ENCODE results near the gene SYTL5.

The SYTL5 gene

DNA sequence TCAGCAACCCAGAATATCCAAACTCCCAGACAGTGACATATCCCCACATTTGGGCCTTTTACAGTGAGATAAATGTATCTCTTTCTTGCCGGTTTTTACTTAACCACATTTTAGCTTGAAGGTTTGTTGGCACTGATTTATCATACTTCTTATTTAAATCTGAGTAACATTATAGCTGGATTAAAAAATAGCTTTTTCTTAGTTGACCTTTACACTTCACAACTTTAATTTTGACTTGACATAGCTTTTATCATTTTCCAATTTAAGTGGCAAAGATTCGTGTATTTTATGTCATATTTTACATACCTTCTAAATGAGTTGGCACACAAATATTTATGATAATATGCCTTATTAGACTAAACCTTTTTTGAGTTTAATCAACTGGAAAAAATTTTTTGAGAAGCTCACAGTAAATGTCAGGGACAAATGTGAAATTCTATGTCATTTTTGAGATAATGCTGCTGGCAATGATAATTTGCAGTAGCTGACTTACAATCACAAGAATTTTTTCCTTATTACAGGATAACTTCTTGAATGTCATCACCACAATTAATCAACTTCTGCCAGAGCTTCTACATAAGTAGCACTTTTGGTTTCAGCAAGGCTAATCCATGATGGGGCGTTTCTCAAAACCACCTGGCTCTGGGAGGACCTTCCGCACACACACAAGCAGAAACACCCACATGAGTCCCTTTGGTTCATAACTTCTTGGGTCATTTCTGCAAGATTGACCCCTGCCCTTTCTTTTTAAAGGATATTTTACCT lies 80.3 kb downstream of the SYTL5 start:
- Histone ChIP-seq H3K4me3 (ENCODE audit: insufficient read length, low read depth) (no peak overlapping the region), H3K9me3 (ENCODE audit: insufficient read depth, low read length) (no peaks in the 10 kb centered on the region), H3K27me3 (ENCODE audit: insufficient read depth, insufficient read length) (no peaks in the 10 kb centered on the region), H3K36me3 (ENCODE audit: insufficient read depth, insufficient read length, low read length) (peaks cover 3% of the 10 kb centered on the region), H3K4me1 (ENCODE audit: insufficient read depth, insufficient read length) (no peaks in the 10 kb centered on the region), H3K9ac (ENCODE audit: insufficient read length, low read depth) (no peak overlapping the region)
- TF ChIP-seq YY1 (IDR thresholded peaks at IDR 0.05; ENCODE audit: insufficient read depth, insufficient read length): no peak
- no peak for TF ChIP-seq SUZ12 (IDR thresholded peaks at IDR 0.05; ENCODE audit: extremely low read depth, insufficient read depth, insufficient read length)
- TF ChIP-seq ZNF274 (IDR thresholded peaks at IDR 0.05; ENCODE audit: low read depth, low read length): no peak
- no peak for DNase-seq (ENCODE audit: low read depth, low spot score)

GRCh38 chrX:38087594-38087993 lies 81.2 kb downstream of the SYTL5 start:
- Histone ChIP-seq H3K36me3 (ENCODE audit: insufficient read depth, insufficient read length, low read length) (peaks cover 3% of the 10 kb centered on the region), H3K27me3 (ENCODE audit: insufficient read depth, insufficient read length) (no peaks in the 10 kb centered on the region), H3K9me3 (ENCODE audit: insufficient read depth, low read length) (no peaks in the 10 kb centered on the region), H3K9ac (ENCODE audit: insufficient read length, low read depth) (no peak overlapping the region), H3K4me3 (ENCODE audit: insufficient read length, low read depth) (no peak overlapping the region), H3K4me1 (ENCODE audit: insufficient read depth, insufficient read length) (no peaks in the 10 kb centered on the region)
- no peak for TF ChIP-seq SUZ12 (IDR thresholded peaks at IDR 0.05; ENCODE audit: extremely low read depth, insufficient read depth, insufficient read length)
- TF ChIP-seq ZNF274 (IDR thresholded peaks at IDR 0.05; ENCODE audit: low read depth, low read length): no peak
- no peak for TF ChIP-seq YY1 (IDR thresholded peaks at IDR 0.05; ENCODE audit: insufficient read depth, insufficient read length)
- DNase-seq (ENCODE audit: low read depth, low spot score): no peak

GRCh38 chrX:38089173-38089982 lies 83.0 kb downstream of the SYTL5 start:
- Histone ChIP-seq H3K27me3 (ENCODE audit: insufficient read depth, insufficient read length) (no peaks in the 10 kb centered on the region), H3K9ac (ENCODE audit: insufficient read length, low read depth) (no peak overlapping the region), H3K4me1 (ENCODE audit: insufficient read depth, insufficient read length) (no peaks in the 10 kb centered on the region), H3K36me3 (ENCODE audit: insufficient read depth, insufficient read length, low read length) (peaks cover 5% of the 10 kb centered on the region), H3K4me3 (ENCODE audit: insufficient read length, low read depth) (no peak overlapping the region), H3K9me3 (ENCODE audit: insufficient read depth, low read length) (no peaks in the 10 kb centered on the region)
- TF ChIP-seq YY1 (IDR thresholded peaks at IDR 0.05; ENCODE audit: insufficient read depth, insufficient read length) (no peak), SUZ12 (IDR thresholded peaks at IDR 0.05; ENCODE audit: extremely low read depth, insufficient read depth, insufficient read length) (no peak)
- no peak for DNase-seq (ENCODE audit: low read depth, low spot score)

DNA sequence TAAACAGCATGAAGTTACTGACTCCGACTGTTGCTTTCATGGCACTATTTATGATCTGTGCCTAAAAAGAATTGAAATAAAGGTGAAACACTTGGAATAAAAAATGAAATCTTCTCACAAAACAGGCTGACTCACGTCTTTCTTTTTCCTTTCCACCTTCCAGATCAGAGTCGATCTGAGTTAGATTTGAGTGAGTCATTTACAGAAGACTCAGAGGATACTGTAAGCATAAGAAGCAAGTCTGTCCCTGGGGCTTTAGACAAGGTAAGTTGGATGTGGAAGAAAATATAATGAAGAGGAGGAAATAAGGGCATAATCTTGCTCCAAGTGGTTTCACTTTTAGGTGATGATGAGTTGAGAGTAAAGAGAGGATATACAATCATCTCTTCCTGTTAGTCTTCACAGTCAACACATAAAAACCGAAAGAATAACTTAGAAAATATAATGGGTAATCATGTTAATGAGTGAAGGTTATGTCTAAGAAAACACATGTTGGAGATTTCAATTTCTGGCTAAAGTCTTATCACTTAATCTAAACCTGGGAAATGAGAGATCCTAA lies 89.7 kb downstream of the SYTL5 start:
- Histone ChIP-seq H3K27me3 (ENCODE audit: insufficient read depth, insufficient read length) (no peaks in the 10 kb centered on the region), H3K36me3 (ENCODE audit: insufficient read depth, insufficient read length, low read length) (peaks cover 2% of the 10 kb centered on the region), H3K4me3 (ENCODE audit: insufficient read length, low read depth) (no peak overlapping the region), H3K9ac (ENCODE audit: insufficient read length, low read depth) (no peak overlapping the region), H3K9me3 (ENCODE audit: insufficient read depth, low read length) (peaks cover 10% of the 10 kb centered on the region), H3K4me1 (ENCODE audit: insufficient read depth, insufficient read length) (no peaks in the 10 kb centered on the region)
- DNase-seq (ENCODE audit: low read depth, low spot score): no peak
- no peak for TF ChIP-seq YY1 (IDR thresholded peaks at IDR 0.05; ENCODE audit: insufficient read depth, insufficient read length)
- TF ChIP-seq ZNF274 (IDR thresholded peaks at IDR 0.05; ENCODE audit: low read depth, low read length): no peak
- TF ChIP-seq SUZ12 (IDR thresholded peaks at IDR 0.05; ENCODE audit: extremely low read depth, insufficient read depth, insufficient read length): no peak

GRCh38 chrX:38099688-38100087 lies 93.3 kb downstream of the SYTL5 start:
- no peak overlapping the region for H3K9ac ChIP-seq (ENCODE audit: insufficient read length, low read depth)
- H3K9me3 ChIP-seq (ENCODE audit: insufficient read depth, low read length): peaks cover 10% of the 10 kb centered on the region
- no peaks in the 10 kb centered on the region for H3K36me3 ChIP-seq (ENCODE audit: insufficient read depth, insufficient read length, low read length)

DNA sequence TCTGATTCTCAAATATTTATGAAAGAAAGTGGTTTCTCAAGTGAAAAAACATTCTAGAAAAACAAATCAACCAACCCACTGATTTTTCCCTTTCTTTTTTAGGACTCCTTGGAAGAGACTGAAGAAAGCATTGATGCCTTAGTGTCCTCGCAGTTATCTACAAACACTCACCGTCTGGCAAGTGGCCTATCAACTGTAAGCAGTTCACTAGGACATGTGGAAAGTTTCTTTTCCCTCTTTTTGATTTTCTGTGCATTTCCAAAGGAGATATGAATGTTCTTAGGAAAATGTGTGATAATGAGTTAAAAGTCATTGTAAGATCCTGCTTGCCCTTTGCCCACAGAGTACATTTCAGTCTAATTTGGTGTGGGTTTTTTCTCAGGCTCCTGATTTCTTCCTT lies 95.9 kb downstream of the SYTL5 start:
- Histone ChIP-seq H3K27me3 (ENCODE audit: insufficient read depth, insufficient read length) (no peaks in the 10 kb centered on the region), H3K9me3 (ENCODE audit: insufficient read depth, low read length) (peaks cover 10% of the 10 kb centered on the region), H3K4me1 (ENCODE audit: insufficient read depth, insufficient read length) (no peaks in the 10 kb centered on the region), H3K4me3 (ENCODE audit: insufficient read length, low read depth) (no peak overlapping the region), H3K9ac (ENCODE audit: insufficient read length, low read depth) (no peak overlapping the region), H3K36me3 (ENCODE audit: insufficient read depth, insufficient read length, low read length) (no peaks in the 10 kb centered on the region)
- no peak for DNase-seq (ENCODE audit: low read depth, low spot score)
- TF ChIP-seq ZNF274 (IDR thresholded peaks at IDR 0.05; ENCODE audit: low read depth, low read length) (no peak), YY1 (IDR thresholded peaks at IDR 0.05; ENCODE audit: insufficient read depth, insufficient read length) (no peak), SUZ12 (IDR thresholded peaks at IDR 0.05; ENCODE audit: extremely low read depth, insufficient read depth, insufficient read length) (no peak)

More at GRCh38 chrX:38099688-38100087, 93.3 kb downstream of the SYTL5 start:
- TF ChIP-seq SUZ12 (IDR thresholded peaks at IDR 0.05; ENCODE audit: extremely low read depth, insufficient read depth, insufficient read length) (no peak), YY1 (IDR thresholded peaks at IDR 0.05; ENCODE audit: insufficient read depth, insufficient read length) (no peak), ZNF274 (IDR thresholded peaks at IDR 0.05; ENCODE audit: low read depth, low read length) (no peak)
- Histone ChIP-seq H3K4me3 (ENCODE audit: insufficient read length, low read depth) (no peak overlapping the region), H3K4me1 (ENCODE audit: insufficient read depth, insufficient read length) (no peaks in the 10 kb centered on the region), H3K27me3 (ENCODE audit: insufficient read depth, insufficient read length) (no peaks in the 10 kb centered on the region)
- DNase-seq (ENCODE audit: low read depth, low spot score): no peak

DNA sequence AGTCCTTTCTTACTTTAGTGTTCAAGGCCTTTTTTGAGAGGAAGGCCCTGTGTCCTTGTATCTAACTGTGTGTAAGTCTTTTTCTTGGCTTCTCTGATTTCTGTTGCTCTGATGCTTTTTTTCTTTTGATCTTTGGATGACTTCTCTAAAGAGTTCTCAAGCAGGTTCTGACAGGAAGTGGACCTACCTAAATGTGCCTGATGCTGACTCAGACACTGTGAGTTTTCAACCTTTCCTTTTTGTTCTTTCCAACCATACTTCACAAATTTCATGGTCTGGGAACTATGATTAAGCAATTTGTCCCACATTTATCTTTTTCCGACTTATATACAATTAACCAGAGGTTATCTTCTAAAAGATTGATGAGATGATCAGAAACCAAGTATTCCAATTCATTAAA lies 96.5 kb downstream of the SYTL5 start:
- no peak for TF ChIP-seq YY1 (IDR thresholded peaks at IDR 0.05; ENCODE audit: insufficient read depth, insufficient read length)
- no peak for TF ChIP-seq ZNF274 (IDR thresholded peaks at IDR 0.05; ENCODE audit: low read depth, low read length)
- no peak for TF ChIP-seq SUZ12 (IDR thresholded peaks at IDR 0.05; ENCODE audit: extremely low read depth, insufficient read depth, insufficient read length)
- H3K27me3 ChIP-seq (ENCODE audit: insufficient read depth, insufficient read length): no peaks in the 10 kb centered on the region

More for the DNA sequence above, 96.5 kb downstream of the SYTL5 start:
- Histone ChIP-seq H3K9me3 (ENCODE audit: insufficient read depth, low read length) (peaks cover 10% of the 10 kb centered on the region), H3K4me3 (ENCODE audit: insufficient read length, low read depth) (no peak overlapping the region), H3K9ac (ENCODE audit: insufficient read length, low read depth) (no peak overlapping the region), H3K36me3 (ENCODE audit: insufficient read depth, insufficient read length, low read length) (no peaks in the 10 kb centered on the region), H3K4me1 (ENCODE audit: insufficient read depth, insufficient read length) (no peaks in the 10 kb centered on the region)
- no peak for DNase-seq (ENCODE audit: low read depth, low spot score)
